NCI-H345 (cell line): ENCODE data around the gene FBXW8.

Source experiments
- DNase-seq: peaks from one replicate; lab custom pipeline; 2025; lab: John Stamatoyannopoulos, UW

Gene FBXW8

DNA sequence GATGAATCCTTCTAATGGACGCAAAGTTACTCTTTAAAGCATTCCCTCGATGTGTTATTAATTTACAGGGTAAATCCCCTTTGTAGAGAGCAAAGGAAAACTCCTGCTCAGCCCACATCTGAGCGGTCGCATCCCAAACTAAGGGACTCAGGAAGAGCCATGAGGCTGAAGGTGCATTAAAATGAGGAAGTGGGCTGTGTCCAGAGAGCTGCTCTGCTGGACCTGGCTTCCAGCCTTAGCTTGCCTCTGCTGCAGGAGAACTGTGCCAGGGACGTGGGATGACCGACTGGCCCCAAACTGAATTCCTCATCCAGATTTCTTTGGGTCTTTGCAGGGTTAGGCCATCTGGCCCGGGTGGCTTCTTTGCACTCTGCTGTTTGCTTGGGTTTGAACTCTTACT, 88.3 kb downstream of the FBXW8 start:
- no peak for DNase-seq

DNA sequence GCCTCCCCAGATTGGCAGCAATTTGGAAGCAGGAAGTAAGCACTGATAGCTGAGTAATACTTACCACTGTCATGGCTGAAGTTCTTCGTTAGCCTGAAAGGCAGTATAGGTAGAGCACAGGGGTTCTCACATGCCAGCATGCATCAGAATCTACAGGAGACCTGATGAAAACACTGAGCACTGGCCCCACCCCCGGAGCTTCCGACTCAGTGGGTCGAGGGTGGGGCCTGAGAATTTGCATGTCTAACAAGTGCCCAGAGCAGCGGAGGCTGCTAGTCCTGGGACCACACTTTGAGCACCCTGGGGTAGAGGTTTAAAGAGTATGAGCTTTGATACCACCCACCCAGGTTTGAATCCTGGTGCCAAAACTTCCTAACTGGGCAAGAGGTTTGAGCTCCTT, 89.6 kb downstream of the FBXW8 start:
- no peak for DNase-seq

DNA sequence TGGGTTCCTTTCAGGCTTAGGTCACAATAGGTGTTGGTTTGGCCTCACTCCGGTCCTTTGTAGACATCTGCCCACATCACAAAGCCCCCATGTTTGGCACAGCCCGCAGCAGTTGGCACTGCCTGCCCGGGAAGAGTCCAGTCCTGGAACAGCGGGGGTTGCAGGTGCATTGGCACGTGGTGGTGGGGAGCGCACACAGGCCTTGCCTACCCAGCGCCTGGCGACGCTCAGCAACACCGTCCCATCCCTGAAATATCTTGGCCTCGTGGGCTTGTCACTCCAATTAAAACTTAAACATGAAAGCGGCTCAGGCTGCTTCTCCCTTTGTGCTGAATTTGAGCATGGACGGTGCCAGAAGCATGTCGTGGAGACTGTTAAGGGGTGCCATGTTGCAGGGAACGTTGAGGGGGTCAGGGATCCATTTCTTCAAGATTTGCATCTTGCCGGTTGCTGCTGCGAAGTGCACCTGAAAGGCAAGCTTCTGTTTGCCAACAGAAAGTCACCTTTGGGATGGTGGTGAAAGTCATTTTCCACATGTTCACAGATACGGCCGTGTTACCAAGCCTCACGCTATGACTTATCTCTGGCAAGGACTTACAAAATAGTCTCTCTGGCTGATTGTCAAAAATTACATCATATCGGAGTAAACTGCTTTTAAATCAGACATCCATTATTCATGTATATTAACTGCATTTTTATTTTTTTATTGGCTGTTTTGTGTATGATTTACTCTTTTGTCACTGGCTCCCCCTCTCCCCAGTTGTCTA, 91.5 kb downstream of the FBXW8 start:
- no peak for DNase-seq

DNA sequence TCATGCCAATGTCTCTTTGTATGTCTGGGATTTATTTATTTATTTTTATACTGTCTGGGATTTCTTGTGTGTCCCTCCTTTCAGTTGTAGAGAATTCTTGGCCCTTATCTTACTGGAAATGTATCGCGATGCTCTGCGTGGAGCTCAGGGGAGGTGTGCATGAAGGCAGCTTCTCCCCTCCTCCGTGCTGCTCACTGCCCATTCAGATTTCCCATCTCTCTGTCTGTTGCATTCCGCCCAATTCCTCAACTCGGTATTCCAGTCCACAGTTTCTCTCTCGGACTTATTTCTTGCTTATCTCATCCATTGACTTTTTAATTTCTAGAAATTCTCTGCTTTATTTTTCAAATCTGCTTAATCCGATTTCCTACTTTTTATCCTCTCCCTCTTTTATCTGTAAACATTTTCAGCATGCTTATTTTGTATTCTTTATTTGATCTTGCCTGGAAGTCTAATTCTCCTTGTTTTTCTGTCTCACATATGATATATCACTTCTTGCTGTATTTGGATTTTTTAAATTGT, 93.2 kb downstream of the FBXW8 start:
- no peak for DNase-seq

DNA sequence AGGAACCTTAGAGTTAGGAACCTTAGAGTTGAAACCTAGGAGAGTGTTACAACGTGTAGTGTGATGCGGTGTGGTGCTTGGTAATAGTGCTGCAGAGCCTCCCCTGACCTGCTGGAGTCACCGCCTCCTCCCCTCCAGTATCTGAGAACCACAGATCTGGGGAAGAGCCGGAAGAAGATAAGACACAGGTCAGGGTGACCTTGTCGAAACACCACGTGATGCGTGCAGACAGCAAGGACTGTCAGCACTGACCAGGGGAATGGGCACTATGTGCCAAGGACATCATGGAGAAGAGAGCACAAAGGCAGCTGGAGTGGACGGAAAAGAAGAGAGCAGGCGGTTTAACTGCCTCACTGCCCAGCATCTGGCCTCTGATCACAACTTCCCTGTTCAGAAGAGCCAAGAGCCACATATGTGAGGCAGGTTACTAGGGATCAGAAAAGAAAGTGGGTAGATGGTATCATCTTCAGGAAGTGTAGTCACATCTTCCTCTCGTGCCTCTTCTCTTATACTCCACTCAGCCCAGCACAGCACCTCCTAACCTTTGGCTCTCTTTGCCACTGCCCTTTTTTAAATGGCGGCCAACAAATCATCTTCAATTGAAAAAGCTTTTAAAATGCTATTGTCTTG, 94.8 kb downstream of the FBXW8 start:
- no peak for DNase-seq

DNA sequence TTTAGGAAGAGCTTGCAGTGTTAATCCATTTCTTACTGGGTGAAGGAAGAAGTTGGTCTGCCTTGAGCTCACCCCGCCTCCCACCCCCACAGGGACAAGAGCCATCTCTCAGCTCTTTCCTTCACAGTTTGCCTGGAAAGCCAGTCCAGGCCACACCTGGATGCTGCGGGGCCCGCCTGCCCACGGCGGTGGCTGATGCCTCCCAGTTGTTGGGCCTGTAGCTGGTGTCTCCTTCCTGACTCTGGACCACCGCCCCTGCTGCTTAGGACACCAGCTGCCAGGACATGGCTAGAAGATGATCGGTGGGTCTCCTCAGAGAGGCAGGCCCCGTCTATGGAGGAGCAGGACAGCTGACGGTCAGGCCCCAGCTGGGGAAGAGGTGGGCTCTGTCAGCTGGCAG, 95.6 kb downstream of the FBXW8 start:
- DNase-seq: no peak

DNA sequence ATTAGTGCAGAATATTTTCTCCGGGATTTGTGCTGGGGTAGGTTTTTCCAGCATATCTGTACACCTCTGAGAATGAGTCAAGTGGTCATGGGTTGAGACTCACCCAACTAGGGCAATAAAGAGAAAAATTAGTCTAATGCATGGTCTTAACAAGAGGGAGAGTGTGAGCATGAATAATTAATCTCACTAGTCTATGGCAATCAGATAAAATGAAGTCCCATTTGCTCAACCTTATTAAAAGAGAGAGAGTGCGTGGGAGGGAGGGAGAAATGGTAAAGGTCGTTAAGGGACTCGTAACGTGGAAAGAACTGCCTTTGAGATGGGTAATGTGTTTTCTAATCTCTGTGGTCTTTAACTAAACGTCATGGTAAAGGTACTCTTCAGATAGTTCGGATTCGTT, 96.8 kb downstream of the FBXW8 start:
- DNase-seq: no peak

DNA sequence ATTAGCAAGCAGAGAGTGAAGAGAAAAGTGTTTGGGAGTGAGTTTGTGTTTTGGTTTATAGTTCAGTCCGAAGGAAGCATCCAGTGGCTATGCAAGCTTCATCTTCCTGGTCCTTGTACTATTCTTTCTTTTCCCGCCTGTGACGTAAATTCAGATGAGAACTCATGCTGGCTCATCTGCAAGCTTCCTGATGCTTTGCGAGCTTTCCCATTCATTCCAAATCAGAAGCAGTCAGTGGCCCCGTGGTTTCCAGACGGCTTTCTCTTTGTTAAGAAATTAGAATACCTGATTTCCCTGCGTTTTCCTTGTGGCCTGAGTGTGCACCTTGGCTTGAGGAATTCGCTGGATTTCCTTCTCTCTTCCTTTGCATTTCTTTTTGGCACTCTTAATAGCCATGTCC, 99.0 kb downstream of the FBXW8 start:
- no peak for DNase-seq

DNA sequence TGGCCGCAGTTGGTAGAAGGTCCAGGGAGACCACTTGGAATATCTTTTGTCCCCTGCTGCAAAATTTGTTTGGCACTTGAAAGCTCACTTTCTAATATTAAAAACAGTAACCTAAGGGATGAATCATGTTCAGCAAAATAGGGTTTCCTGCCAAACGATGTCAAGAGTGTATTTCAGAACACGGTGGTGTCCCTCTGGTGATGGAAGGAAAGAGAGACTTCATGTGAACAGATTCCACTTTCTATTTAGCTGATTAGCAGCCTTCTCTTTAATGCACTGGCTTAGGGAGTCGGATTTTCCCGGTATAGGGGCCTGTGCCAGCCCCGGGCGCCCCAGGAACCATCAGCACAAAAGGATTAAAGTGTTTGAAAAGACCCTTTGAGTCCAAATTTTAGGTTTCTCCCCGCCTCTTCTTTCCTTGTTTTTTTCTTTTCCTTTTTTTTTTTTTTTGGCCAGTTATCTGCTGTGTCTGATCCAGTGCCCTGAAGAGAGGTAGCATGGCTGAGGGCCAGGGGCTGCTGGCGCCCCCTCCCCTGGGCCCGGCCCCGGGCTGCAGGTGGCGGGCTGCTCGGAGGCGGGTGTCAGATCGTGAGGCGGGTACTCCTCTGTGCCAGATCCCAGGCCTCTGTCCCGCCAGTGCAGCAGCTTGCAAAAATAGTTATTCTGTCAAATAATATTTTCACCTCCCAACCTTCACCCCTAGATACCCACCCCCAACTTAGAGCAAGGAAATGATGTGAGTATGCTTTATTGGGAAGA, 100.1 kb downstream of the FBXW8 start:
- DNase-seq: no peak

DNA sequence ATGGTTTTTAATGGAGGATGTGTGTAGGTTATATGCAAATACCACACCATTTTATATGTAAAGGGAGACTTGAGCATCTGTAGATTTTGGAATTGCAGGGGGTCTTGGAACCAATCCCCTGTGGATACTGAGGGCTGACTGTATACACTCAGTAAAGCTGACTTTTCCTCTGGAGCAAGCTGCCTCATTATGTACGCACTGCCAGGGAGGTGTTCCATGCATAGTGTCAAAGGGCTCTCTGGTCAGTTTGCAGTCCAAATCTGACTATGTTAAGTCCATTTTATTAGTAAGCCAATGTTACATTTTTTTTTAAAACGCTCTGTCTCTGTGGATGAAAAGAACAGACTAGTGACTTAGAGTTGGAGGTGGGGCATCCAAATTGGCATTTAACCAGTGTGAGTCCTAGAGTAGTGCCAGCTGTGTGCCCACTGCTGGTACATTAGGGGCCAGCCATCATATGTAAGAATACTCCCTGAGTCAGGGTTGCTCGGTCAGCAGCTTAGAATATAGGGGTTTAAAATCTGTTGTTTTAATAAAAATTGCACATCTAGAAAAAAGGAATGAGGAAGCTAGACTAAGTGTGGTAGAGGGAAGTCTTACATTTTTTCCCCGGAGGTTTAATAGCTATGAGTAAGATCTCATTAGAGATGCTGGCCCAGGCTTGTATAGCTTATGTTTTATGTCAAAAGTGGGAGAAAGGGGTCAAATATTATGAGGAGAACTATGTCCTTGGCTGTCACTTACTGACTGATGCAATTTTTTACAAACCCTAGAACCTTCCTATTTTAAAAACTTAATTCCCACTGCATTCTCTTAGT, 101.4 kb downstream of the FBXW8 start:
- DNase-seq: no peak

DNA sequence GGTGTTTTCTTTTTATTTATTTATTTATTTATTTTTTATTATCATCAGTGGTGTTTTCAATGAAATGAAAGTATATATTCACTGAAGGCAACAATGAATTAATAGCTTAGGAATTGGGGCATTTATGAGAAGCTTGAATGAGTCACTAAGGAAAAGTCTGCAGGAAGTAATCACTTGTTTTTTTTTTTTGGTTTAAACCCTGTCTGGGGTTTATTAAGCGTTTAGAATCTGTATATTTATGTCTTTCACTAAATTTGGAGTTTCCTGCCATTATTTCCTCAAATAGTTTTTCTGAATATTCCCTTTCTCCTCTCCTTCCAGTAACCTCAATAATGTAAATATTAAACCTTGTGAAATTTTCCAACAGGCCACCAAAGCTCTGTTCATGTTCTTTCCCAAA, 103.0 kb downstream of the FBXW8 start:
- DNase-seq: no peak

DNA sequence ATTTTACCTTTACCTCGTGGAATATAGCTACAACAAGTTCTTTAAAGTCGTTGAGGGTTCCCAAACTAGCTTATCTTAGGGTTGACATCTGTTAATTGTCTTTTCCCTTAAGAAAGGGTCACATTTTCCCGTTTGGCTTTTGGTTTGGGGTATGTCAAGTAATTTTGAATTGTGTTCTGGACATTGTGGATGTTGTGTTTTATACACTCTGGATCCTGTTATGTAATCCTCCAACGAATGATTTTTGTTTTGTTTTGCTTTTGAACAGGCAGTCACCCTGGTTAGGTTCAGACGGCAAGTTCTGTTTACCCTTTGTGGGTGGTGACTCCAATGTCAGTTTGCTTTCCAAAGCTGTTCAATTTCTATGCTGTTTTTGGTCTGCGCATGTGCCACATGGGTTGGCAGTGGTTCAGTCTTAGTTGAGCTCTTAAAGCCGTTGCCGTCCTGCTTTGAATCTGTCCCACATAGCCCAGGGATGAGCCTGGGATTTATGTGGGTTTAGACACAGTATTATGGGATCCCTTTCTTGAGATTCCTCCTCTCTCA, 103.7 kb downstream of the FBXW8 start:
- no peak for DNase-seq

DNA sequence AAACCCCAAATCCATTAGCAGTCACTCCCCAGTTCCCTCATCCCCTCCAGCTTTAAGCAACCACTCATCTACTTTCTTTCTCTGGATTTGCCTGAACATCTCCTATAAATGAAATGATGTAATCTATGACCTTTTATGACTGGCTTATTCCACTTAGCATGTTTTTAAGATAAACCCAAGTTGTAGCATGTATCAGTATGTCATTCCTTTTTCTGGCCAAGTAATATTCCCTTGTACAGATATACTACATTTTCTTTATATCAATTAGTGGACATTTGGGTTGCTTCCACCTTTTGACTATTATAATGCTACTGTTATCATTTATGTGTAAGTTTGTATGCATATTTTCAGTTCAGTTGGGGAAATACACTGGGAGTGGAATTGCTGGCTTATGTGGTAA, 105.1 kb downstream of the FBXW8 start:
- DNase-seq: no peak

DNA sequence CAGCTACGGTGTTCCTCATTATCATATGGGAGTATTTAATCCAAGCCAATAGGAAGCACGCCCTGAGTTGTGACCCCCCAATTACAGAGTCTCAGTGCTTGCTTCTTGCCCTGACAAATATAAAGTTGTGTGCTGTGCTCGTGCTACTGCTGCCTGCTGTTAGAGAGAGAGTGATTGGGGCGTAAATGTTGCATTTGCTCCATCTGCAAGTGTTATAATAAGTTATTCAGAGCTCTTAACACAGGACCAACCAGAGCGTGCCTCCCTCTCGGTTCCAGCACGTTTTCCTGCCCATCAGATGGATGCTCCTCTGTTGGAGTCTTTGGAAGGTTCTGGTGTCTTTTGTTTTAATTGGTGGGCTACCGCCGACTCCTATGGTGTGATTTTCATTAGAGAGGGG, 107.1 kb downstream of the FBXW8 start:
- DNase-seq: no peak

DNA sequence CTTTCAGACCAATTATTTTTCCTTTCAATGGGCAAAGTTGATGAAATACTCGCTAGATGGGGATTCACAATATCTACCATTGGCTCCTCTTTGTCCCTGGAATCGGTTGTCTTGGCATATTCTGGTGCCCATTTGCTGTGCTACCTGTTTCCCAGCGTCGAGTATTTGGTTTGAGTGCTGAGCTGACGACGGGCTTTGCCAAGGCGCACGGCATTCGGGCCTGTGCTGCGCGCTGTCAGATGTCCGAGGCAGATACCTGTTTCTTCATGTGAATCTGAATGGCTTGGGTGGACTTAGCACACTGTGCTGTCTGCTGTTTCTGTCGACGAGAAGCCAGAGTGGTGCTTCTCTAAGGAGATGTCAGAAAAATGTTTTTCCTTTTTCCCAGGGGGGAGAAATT, 107.5 kb downstream of the FBXW8 start:
- DNase-seq: no peak

DNA sequence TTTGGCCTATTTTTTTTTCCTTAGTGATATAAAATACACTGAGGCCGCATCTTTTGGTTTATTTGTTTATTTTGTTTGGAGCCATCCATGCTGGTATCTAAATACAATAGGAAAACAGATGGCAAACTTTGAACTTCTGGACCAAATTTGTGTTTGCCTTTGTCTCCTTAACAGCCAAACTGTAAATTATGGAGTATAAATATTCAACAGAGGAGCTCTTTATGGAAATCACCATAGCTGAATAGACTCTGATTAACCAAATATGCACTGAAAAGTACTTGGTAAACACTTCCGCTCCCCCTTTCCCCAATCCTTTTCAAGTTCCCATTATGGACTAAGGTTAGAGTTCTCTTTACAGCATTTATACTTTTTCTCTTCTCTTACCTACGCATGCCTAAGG, 107.9 kb downstream of the FBXW8 start:
- DNase-seq: no peak

DNA sequence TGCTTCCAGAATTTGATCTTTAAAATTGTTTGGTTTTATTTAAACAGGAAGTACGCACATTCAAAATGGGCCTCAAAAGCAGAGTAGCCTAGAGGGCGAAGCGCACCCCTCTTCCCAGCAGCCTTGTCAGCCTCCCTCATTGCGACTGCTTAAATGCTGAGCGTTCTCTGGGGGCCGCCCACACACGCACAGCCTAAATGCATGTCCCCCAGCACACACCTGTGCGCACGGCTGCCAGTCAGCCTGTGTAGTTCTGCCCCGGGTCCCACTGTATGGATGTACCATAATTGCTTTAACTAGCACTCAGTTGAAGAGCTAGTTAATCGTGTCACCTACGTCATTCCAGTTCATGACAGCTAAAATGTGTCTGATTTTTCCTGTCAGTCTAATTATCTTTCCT, 109.1 kb downstream of the FBXW8 start:
- no peak for DNase-seq

DNA sequence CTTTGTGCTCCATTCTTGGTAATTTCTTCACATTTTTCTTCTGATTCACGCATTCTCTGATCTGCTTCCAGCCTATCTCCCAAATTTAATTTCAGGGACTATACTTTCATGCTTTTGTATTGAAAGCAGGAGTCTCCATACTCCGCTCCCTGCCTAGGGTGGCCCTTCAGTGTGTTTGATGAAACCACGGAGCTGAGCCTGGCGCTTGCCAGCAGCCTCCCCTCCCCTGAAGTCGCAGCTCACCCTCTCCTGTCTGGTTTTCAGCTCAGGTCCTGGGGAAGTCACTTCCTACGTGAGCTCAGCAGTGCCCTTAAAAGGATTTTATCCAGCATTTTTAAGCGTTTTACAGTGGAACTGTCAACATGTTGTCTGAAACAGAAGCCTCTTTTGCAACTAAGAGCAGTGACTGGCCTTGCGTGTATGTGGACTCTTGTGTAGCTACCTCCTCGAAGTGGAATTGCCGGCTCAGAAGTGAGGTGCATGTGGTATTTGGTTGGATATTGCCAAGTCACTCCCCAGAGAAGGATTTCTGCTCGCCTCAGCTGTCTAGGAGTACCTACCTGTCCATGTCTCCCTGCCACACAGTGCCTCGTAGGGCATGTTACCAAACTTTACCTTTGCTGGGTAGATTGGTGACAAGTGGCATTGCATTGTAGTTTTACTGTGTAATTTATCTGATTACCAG, 109.9 kb downstream of the FBXW8 start:
- no peak for DNase-seq

DNA sequence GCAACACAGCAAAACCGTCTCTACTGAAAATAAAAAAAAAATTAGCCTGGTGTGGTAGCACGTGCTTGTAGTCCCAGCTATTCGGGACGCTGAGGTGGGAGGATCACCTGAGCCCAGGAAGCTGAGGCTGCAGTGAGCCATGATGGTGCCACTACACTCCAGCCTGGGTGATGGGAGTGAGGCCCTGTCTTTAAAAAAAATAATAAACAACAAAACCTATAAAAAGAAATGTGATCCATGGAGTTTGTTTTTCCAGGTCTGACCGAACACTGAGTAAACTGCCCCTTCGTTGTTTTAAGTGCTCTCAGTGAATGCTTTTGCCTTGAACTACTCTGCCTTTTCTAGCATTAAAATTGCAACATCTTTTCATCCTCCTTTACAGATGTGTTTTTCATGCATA, 111.7 kb downstream of the FBXW8 start:
- DNase-seq: no peak

DNA sequence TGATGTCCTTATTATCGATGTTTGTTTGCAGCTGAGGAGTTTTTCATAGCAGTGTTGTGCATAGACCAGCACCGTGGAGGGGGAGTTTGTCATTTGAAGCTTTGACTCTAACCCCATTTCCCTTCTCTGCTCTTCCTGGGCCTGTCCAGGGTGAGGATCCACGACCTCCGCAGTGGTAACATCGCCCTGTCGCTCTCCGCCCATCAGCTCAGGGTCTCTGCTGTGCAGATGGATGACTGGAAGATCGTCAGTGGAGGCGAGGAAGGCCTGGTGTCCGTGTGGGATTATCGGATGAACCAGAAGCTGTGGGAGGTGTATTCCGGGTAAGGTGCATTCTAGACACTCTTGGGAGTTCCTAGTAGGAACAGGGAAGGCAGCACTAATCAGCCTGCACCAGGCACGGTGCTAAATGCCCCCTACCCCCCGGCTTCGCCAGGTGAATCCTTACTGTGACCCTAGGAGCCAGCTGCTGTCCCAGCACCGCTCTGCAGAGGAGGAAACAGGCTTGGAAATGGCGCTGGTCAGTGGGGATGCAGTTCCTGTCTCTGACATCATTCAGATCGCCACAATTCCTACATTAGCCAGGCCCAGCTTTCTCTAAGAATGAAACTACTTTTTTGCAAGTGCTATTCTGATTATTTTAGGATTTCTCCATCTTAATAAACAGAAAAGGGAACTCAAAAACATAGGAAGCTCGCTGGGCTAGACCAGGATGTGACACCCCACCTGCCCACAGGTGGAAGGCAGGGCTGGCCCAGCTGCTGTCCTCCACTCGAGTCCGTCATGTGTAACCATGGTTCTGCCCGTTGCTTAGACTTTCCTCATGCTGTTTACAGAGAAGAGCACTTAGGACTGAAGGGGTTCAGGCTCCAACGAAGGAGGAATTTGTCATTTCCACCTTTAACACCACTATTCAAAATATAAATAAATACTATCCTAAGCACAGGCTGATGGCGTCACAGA, 113.5 kb downstream of the FBXW8 start:
- DNase-seq: no peak
